HEK293 (cell line): Measurements from ENCODE around the gene UGT1A8.
"Not testable (repeated sequence)": the region's sequence is repeated elsewhere in the genome, so short reads cannot be mapped to it uniquely, and the experiment has no call there.

Source experiments
- CTCF ChIA-PET: fragments of 350-600 bp; formaldehyde crosslinking; extraction: SDS; loops from one replicate; lab custom pipeline; 2021; ENCODE audit warnings: antibody characterized with exemption; lab: Yijun Ruan, JAX
- POLR2A ChIA-PET: fragments of 300-600 bp; formaldehyde crosslinking; extraction: SDS; loops from one replicate; lab custom pipeline; 2020; ENCODE audit warnings: antibody characterized with exemption, inconsistent platforms; lab: Yijun Ruan, JAX
- H3K27ac ChIP-seq: fragments of 200-500 bp; sonication (Bioruptor generic); 2 replicates; pipeline ENCODE4 v1.5.1; 2014; ENCODE audit warnings: low read depth, low read length, control low read depth, inconsistent platforms; ENCODE audit errors: extremely low read depth
- H3K36me3 ChIP-seq, 2 experiments: fragments of 200-500 bp in 1 of 2; sonication (Bioruptor generic) in 1 of 2; 1 replicate in 1 of 2; 2 replicates in 1 of 2; pipeline ENCODE4 v1.5.1; 2014 to 2017; ENCODE audit warnings: inconsistent platforms in 2 of 2, low read length in 2 of 2; ENCODE audit not compliant: control insufficient read depth in 2 of 2, insufficient read depth in 1 of 2
- H3K4me1 ChIP-seq: fragments of 200-500 bp; sonication (Bioruptor generic); 2 replicates; pipeline ENCODE4 v1.5.1; 2014; ENCODE audit warnings: mild to moderate bottlenecking, low read length, inconsistent platforms; ENCODE audit not compliant: control insufficient read depth, insufficient read depth
- H3K4me3 ChIP-seq: 2 replicates; pipeline ENCODE4 v1.5.1; 2011; ENCODE audit warnings: low read depth, mild to moderate bottlenecking, control low read depth, low read length, moderate library complexity
- H3K9me3 ChIP-seq: fragments of 200-500 bp; sonication (Bioruptor generic); 2 replicates; pipeline ENCODE4 v1.5.1; 2014; ENCODE audit warnings: low read depth, low read length, inconsistent platforms; ENCODE audit not compliant: control insufficient read depth, insufficient read depth
- GLI2 ChIP-seq: fragments of 450-650 bp; formaldehyde crosslinking; IDR thresholded peaks from 2 replicates; pipeline ENCODE4; 2017; ENCODE audit warnings: missing biosample characterization, missing genetic modification characterization, low read depth, borderline replicate concordance
- HOXA7 ChIP-seq: sonication (generic); formaldehyde crosslinking; IDR thresholded peaks from 2 replicates; pipeline ENCODE4 v1.8.1; 2022; ENCODE audit warnings: missing genetic modification reagents, borderline replicate concordance
- HOXC10 ChIP-seq: sonication (generic); formaldehyde crosslinking; IDR thresholded peaks from 2 replicates; pipeline ENCODE4 v1.8.1; 2023; ENCODE audit warnings: mild to moderate bottlenecking, missing genetic modification reagents
- KLF10 ChIP-seq: fragments of 450-650 bp; IDR thresholded peaks from 2 replicates; pipeline ENCODE4 v1.5.1; 2018; ENCODE audit warnings: missing biosample characterization, mild to moderate bottlenecking, missing genetic modification characterization
- OSR2 ChIP-seq: fragments of 450-650 bp; formaldehyde crosslinking; IDR thresholded peaks from 2 replicates; pipeline ENCODE4 v1.5.1; 2016; ENCODE audit warnings: missing biosample characterization, missing genetic modification characterization
- SCRT1 ChIP-seq: fragments of 450-650 bp; formaldehyde crosslinking; IDR thresholded peaks from 2 replicates; pipeline ENCODE4 v1.5.1; 2016; ENCODE audit warnings: missing biosample characterization, missing genetic modification characterization, borderline replicate concordance
- YY1 ChIP-seq: fragments of 450-650 bp; formaldehyde crosslinking; IDR thresholded peaks from 2 replicates; pipeline ENCODE4 v1.5.1; 2018; ENCODE audit warnings: missing biosample characterization, missing genetic modification characterization
- ZBTB1 ChIP-seq: fragments of 450-650 bp; formaldehyde crosslinking; IDR thresholded peaks from 2 replicates; pipeline ENCODE4 v1.5.1; 2016; ENCODE audit warnings: missing biosample characterization, missing genetic modification characterization
- ZBTB21 ChIP-seq: fragments of 450-650 bp; formaldehyde crosslinking; IDR thresholded peaks from 2 replicates; pipeline ENCODE4 v1.5.1; 2017; ENCODE audit warnings: missing biosample characterization, missing genetic modification characterization
- ZFP37 ChIP-seq: fragments of 450-650 bp; formaldehyde crosslinking; IDR thresholded peaks from 2 replicates; pipeline ENCODE4 v1.5.1; 2016; ENCODE audit warnings: missing biosample characterization, missing genetic modification characterization
- ZNF133 ChIP-seq: fragments of 450-650 bp; formaldehyde crosslinking; IDR thresholded peaks from 2 replicates; pipeline ENCODE4 v1.5.1; 2016; ENCODE audit warnings: missing biosample characterization, missing genetic modification characterization
- ZNF140 ChIP-seq: fragments of 450-650 bp; formaldehyde crosslinking; IDR thresholded peaks from 2 replicates; pipeline ENCODE4 v1.5.1; 2016; ENCODE audit warnings: missing biosample characterization, missing genetic modification characterization
- ZNF19 ChIP-seq: fragments of 450-650 bp; formaldehyde crosslinking; IDR thresholded peaks from 2 replicates; pipeline ENCODE4; 2016; ENCODE audit warnings: missing biosample characterization, missing genetic modification characterization, low read depth
- ZNF202 ChIP-seq: fragments of 450-650 bp; formaldehyde crosslinking; IDR thresholded peaks from 2 replicates; pipeline ENCODE4 v1.5.1; 2016; ENCODE audit warnings: missing biosample characterization, missing genetic modification characterization, borderline replicate concordance
- ZNF366 ChIP-seq: fragments of 450-650 bp; formaldehyde crosslinking; conservative IDR thresholded peaks from 2 replicates; pipeline ENCODE4 v1.5.1; 2016; ENCODE audit warnings: missing biosample characterization, missing genetic modification characterization
- ZNF37A ChIP-seq: fragments of 450-650 bp; IDR thresholded peaks from 2 replicates; pipeline ENCODE4 v1.5.1; 2018; ENCODE audit warnings: missing biosample characterization, missing genetic modification characterization
- ZNF549 ChIP-seq: fragments of 450-650 bp; IDR thresholded peaks from 2 replicates; pipeline ENCODE4 v1.5.1; 2018; ENCODE audit warnings: missing biosample characterization, missing genetic modification characterization, mild to moderate bottlenecking, inconsistent platforms, moderate library complexity
- ZNF560 ChIP-seq: fragments of 450-650 bp; formaldehyde crosslinking; IDR thresholded peaks from 2 replicates; pipeline ENCODE4 v1.5.1; 2017; ENCODE audit warnings: missing biosample characterization, missing genetic modification characterization, borderline replicate concordance
- ZNF571 ChIP-seq: fragments of 450-650 bp; formaldehyde crosslinking; IDR thresholded peaks from 2 replicates; pipeline ENCODE4 v1.5.0; 2017; ENCODE audit warnings: missing biosample characterization, missing genetic modification characterization
- ZNF585B ChIP-seq: fragments of 450-650 bp; formaldehyde crosslinking; IDR thresholded peaks from 2 replicates; pipeline ENCODE4 v1.5.1; 2016; ENCODE audit warnings: missing biosample characterization, missing genetic modification characterization
- ZNF623 ChIP-seq: fragments of 450-650 bp; formaldehyde crosslinking; IDR thresholded peaks from 2 replicates; pipeline ENCODE4 v1.5.1; 2016; ENCODE audit warnings: missing biosample characterization, missing genetic modification characterization
- ZNF677 ChIP-seq: fragments of 450-650 bp; IDR thresholded peaks from 2 replicates; pipeline ENCODE4 v1.5.0; 2018; ENCODE audit warnings: missing biosample characterization, mild to moderate bottlenecking, missing genetic modification characterization, moderate library complexity
- ZNF792 ChIP-seq: fragments of 450-650 bp; formaldehyde crosslinking; IDR thresholded peaks from 2 replicates; pipeline ENCODE4 v1.5.1; 2016; ENCODE audit warnings: missing biosample characterization, missing genetic modification characterization
- ZSCAN23 ChIP-seq: fragments of 450-650 bp; formaldehyde crosslinking; IDR thresholded peaks from 2 replicates; pipeline ENCODE4 v1.5.1; 2016; ENCODE audit warnings: missing biosample characterization, missing genetic modification characterization
- TF ChIP-seq, protein P1 (sequence below): IDR thresholded peaks from 2 replicates; pipeline ENCODE4 v1.6.1; 2011; ENCODE audit warnings: mild to moderate bottlenecking, low read depth, low read length, borderline replicate concordance
- TF ChIP-seq, protein P2 (sequence below): fragments of 450-650 bp; formaldehyde crosslinking; IDR thresholded peaks from 2 replicates; pipeline ENCODE4 v1.5.1; 2017; ENCODE audit warnings: missing biosample characterization, missing genetic modification characterization
- TF ChIP-seq, protein P3 (sequence below): fragments of 450-650 bp; formaldehyde crosslinking; IDR thresholded peaks from 2 replicates; pipeline ENCODE4 v1.5.1; 2016; ENCODE audit warnings: missing biosample characterization, missing genetic modification characterization
- TF ChIP-seq, protein P4 (sequence below): fragments of 450-650 bp; formaldehyde crosslinking; IDR thresholded peaks from 2 replicates; pipeline ENCODE4 v1.5.1; 2016; ENCODE audit warnings: missing biosample characterization, missing genetic modification characterization, borderline replicate concordance

UGT1A8 gene

DNA sequence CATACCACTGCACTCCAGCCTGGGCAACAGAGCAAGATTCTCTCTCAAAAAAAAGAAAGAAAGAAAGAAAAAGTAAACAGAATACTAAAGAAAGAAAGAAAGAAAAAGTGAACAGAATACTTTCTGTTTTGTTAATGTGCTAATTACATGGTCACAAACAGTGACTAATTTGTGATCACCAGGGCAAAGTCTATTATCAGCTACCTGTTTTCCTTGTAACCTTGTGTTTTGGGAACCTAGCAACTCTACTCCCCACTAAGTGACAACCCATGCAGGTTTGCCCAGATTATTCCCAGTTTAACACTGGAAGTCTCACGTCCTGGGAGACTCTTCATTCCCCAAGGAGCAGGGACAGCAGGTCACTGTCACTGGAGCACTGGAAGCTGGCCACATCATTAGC is 37.6 kb downstream of the UGT1A8 start:
- ChIA-PET CTCF (no interaction called here), POLR2A (no interaction called here)
- no peak overlapping the region for H3K27ac ChIP-seq
- TF ChIP-seq, protein P1, sequence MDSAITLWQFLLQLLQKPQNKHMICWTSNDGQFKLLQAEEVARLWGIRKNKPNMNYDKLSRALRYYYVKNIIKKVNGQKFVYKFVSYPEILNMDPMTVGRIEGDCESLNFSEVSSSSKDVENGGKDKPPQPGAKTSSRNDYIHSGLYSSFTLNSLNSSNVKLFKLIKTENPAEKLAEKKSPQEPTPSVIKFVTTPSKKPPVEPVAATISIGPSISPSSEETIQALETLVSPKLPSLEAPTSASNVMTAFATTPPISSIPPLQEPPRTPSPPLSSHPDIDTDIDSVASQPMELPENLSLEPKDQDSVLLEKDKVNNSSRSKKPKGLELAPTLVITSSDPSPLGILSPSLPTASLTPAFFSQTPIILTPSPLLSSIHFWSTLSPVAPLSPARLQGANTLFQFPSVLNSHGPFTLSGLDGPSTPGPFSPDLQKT: no peak
- TF ChIP-seq ZNF560 (tag by site-specific recombination) (no peak), ZBTB21 (tag by site-specific recombination) (no peak), ZNF549 (tag by site-specific recombination) (no peak), SCRT1 (no peak), KLF10 (tag by site-specific recombination) (no peak), ZNF677 (tag by site-specific recombination) (no peak), ZNF19 (tag by site-specific recombination) (no peak), HOXA7 (CRISPR knock-in tag) (no peak), YY1 (tag by site-specific recombination) (no peak), OSR2 (tag by site-specific recombination) (no peak), ZNF37A (tag by site-specific recombination) (no peak), ZNF792 (tag by site-specific recombination) (no peak), ZNF366 (tag by site-specific recombination) (no peak), ZSCAN23 (tag by site-specific recombination) (no peak), ZNF202 (no peak), ZNF585B (tag by site-specific recombination) (no peak), ZBTB1 (tag by site-specific recombination) (no peak), GLI2 (no peak)
- TF ChIP-seq, protein P2, sequence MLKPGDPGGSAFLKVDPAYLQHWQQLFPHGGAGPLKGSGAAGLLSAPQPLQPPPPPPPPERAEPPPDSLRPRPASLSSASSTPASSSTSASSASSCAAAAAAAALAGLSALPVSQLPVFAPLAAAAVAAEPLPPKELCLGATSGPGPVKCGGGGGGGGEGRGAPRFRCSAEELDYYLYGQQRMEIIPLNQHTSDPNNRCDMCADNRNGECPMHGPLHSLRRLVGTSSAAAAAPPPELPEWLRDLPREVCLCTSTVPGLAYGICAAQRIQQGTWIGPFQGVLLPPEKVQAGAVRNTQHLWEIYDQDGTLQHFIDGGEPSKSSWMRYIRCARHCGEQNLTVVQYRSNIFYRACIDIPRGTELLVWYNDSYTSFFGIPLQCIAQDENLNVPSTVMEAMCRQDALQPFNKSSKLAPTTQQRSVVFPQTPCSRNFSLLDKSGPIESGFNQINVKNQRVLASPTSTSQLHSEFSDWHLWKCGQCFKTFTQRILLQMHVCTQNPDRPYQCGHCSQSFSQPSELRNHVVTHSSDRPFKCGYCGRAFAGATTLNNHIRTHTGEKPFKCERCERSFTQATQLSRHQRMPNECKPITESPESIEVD (tag by site-specific recombination): no peak
- no peaks in the 10 kb centered on the region for H3K9me3 ChIP-seq
- no peaks in the 10 kb centered on the region for H3K4me1 ChIP-seq
- no peaks in the 10 kb centered on the region for H3K36me3 ChIP-seq
- H3K4me3 ChIP-seq: no peak overlapping the region

DNA sequence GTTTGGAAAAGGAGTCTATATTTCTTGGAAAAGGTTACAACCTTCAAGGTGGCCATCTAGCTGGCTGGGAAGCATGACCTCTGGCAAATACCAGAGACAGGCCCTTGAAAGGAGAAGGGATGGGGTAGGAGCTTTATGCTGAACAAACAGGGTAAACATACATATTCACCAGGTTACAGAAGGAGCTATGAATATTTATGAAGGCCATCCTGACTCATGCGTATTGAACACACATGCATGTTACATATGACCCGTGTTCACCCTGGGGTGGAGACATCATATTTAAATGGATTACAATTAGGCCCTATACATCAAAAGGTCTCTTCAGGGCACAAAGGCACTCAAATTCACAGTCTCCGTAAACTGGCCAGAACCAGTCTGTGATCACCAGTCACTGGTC is 38.5 kb downstream of the UGT1A8 start:
- CTCF ChIA-PET, H3K36me3 ChIP-seq, H3K9me3 ChIP-seq: not testable (repeated sequence)

DNA sequence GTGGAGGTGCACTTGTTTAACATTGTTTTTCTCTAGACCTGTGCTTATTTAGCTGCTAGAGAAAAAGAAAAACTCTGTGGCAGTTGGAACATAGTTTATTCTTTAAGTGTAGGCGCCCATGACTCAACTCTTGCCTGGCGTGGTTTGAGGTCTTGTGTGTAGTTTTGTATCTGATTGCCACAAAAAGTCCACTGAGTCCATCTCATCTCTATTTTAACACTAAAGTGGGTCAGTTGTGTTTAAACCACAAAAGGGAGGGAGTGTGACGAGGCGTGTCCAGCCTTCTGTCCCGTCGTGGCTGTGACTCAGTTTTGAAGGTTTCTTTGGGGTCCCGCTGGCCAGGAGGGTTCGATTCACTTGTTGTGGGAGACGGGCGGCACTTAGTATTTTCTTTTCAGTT is 39.0 kb downstream of the UGT1A8 start:
- H3K4me3 ChIP-seq: no peak overlapping the region
- ChIA-PET CTCF (no interaction called here), POLR2A (no interaction called here)
- no peak overlapping the region for H3K27ac ChIP-seq
- no peaks in the 10 kb centered on the region for H3K9me3 ChIP-seq
- no peaks in the 10 kb centered on the region for H3K4me1 ChIP-seq
- no peaks in the 10 kb centered on the region for H3K36me3 ChIP-seq
- TF ChIP-seq ZNF623 (tag by site-specific recombination) (no peak), ZNF571 (tag by site-specific recombination) (no peak), ZNF140 (tag by site-specific recombination) (no peak), HOXC10 (CRISPR knock-in tag) (no peak), ZNF133 (tag by site-specific recombination) (no peak), ZFP37 (no peak)
- TF ChIP-seq, protein P3, sequence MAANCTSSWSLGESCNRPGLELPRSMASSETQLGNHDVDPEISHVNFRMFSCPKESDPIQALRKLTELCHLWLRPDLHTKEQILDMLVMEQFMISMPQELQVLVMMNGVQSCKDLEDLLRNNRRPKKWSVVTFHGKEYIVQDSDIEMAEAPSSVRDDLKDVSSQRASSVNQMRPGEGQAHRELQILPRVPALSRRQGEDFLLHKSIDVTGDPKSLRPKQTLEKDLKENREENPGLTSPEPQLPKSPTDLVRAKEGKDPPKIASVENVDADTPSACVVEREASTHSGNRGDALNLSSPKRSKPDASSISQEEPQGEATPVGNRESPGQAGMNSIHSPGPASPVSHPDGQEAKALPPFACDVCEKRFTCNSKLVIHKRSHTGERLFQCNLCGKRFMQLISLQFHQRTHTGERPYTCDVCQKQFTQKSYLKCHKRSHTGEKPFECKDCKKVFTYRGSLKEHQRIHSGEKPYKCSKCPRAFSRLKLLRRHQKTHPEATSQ (tag by site-specific recombination): no peak
- TF ChIP-seq, protein P4, sequence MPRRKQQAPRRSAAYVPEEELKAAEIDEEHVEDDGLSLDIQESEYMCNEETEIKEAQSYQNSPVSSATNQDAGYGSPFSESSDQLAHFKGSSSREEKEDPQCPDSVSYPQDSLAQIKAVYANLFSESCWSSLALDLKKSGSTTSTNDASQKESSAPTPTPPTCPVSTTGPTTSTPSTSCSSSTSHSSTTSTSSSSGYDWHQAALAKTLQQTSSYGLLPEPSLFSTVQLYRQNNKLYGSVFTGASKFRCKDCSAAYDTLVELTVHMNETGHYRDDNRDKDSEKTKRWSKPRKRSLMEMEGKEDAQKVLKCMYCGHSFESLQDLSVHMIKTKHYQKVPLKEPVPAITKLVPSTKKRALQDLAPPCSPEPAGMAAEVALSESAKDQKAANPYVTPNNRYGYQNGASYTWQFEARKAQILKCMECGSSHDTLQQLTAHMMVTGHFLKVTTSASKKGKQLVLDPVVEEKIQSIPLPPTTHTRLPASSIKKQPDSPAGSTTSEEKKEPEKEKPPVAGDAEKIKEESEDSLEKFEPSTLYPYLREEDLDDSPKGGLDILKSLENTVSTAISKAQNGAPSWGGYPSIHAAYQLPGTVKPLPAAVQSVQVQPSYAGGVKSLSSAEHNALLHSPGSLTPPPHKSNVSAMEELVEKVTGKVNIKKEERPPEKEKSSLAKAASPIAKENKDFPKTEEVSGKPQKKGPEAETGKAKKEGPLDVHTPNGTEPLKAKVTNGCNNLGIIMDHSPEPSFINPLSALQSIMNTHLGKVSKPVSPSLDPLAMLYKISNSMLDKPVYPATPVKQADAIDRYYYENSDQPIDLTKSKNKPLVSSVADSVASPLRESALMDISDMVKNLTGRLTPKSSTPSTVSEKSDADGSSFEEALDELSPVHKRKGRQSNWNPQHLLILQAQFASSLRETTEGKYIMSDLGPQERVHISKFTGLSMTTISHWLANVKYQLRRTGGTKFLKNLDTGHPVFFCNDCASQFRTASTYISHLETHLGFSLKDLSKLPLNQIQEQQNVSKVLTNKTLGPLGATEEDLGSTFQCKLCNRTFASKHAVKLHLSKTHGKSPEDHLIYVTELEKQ (tag by site-specific recombination): no peak

More for the DNA sequence above, 38.5 kb downstream of the UGT1A8 start:
- POLR2A ChIA-PET, H3K4me3 ChIP-seq, H3K27ac ChIP-seq, H3K4me1 ChIP-seq: not testable (repeated sequence)
